Measurements from ENCODE around the gene POU2F3. TPM values are rescaled to one million over a fixed set of nuclear protein-coding genes. Genes with fewer than 3 reads are reported as not detected.

Gene POU2F3
- total RNA-seq, 1 donor from 2014 or later: 0.97 TPM

GRCh38 chr11:120221115-120221752 is 18.7 kb upstream of the POU2F3 start:
- Mint-ChIP-seq H3K9me3 (ENCODE audit: unreplicated experiment) (no peaks in the 10 kb centered on the region), H3K4me1 (ENCODE audit: unreplicated experiment) (peaks cover 31% of the 10 kb centered on the region), H3K27ac (ENCODE audit: unreplicated experiment) (no peak overlapping the region), H3K4me3 (ENCODE audit: unreplicated experiment) (no peak overlapping the region), H3K36me3 (ENCODE audit: low read depth, unreplicated experiment) (peaks cover 7% of the 10 kb centered on the region), H3K27me3 (ENCODE audit: unreplicated experiment) (peaks cover 10% of the 10 kb centered on the region)
- TF ChIP-seq CTCF (IDR thresholded peaks at IDR 0.05; ENCODE audit: unreplicated experiment): no peak
- DNase-seq (ENCODE audit: low spot score): no peak

GRCh38 chr11:120222916-120223315 is 17.0 kb upstream of the POU2F3 start:
- Mint-ChIP-seq H3K9me3 (ENCODE audit: unreplicated experiment) (no peaks in the 10 kb centered on the region), H3K27ac (ENCODE audit: unreplicated experiment) (no peak overlapping the region), H3K27me3 (ENCODE audit: unreplicated experiment) (peaks cover 10% of the 10 kb centered on the region), H3K36me3 (ENCODE audit: low read depth, unreplicated experiment) (peaks cover 7% of the 10 kb centered on the region), H3K4me1 (ENCODE audit: unreplicated experiment) (peaks cover 41% of the 10 kb centered on the region), H3K4me3 (ENCODE audit: unreplicated experiment) (no peak overlapping the region)
- no peak for DNase-seq (ENCODE audit: low spot score)
- TF ChIP-seq CTCF (IDR thresholded peaks at IDR 0.05; ENCODE audit: unreplicated experiment): no peak

GRCh38 chr11:120223793-120224192 is 16.1 kb upstream of the POU2F3 start:
- peaks cover 9% of the 10 kb centered on the region for H3K27me3 Mint-ChIP-seq (ENCODE audit: unreplicated experiment)
- peaks cover 44% of the 10 kb centered on the region for H3K4me1 Mint-ChIP-seq (ENCODE audit: unreplicated experiment)

GRCh38 chr11:120224361-120224760 is 15.6 kb upstream of the POU2F3 start:
- peaks cover 44% of the 10 kb centered on the region for H3K4me1 Mint-ChIP-seq (ENCODE audit: unreplicated experiment)
- no peak overlapping the region for H3K4me3 Mint-ChIP-seq (ENCODE audit: unreplicated experiment)
- no peak for TF ChIP-seq CTCF (IDR thresholded peaks at IDR 0.05; ENCODE audit: unreplicated experiment)
- peak overlapping the region; percentile 38 for H3K27ac Mint-ChIP-seq (ENCODE audit: unreplicated experiment)
- H3K9me3 Mint-ChIP-seq (ENCODE audit: unreplicated experiment): no peaks in the 10 kb centered on the region
- peaks cover 8% of the 10 kb centered on the region for H3K27me3 Mint-ChIP-seq (ENCODE audit: unreplicated experiment)
- no peak for DNase-seq (ENCODE audit: low spot score)
- H3K36me3 Mint-ChIP-seq (ENCODE audit: low read depth, unreplicated experiment): peaks cover 10% of the 10 kb centered on the region

More at GRCh38 chr11:120223793-120224192, 16.1 kb upstream of the POU2F3 start:
- Mint-ChIP-seq H3K4me3 (ENCODE audit: unreplicated experiment) (no peak overlapping the region), H3K9me3 (ENCODE audit: unreplicated experiment) (no peaks in the 10 kb centered on the region), H3K27ac (ENCODE audit: unreplicated experiment) (no peak overlapping the region), H3K36me3 (ENCODE audit: low read depth, unreplicated experiment) (peaks cover 10% of the 10 kb centered on the region)
- no peak for TF ChIP-seq CTCF (IDR thresholded peaks at IDR 0.05; ENCODE audit: unreplicated experiment)
- DNase-seq (ENCODE audit: low spot score): no peak
